Measurements from ENCODE around the gene S1PR3.

S1PR3 gene

DNA sequence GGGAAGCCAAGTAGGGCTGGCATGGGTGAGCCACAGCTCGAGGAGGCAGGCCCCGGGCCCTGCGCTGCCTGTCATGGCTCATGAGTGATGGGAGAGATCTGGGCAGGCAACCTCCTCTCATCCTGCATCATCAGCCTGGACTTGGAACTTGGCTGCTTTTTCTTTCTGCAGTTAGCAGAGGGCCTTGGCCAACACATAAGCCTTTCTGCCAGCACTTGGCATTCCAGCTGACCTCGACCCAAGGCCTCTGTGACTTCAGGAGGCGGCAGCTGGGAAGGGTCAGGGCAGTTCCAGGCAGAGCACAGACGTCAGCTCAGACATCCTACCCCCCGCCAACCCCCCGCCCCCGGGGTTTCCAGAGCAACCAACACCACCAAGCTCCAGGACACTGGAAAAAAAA, 7.6 kb downstream of the S1PR3 start:
- in situ Hi-C loops (cut with HindIII; ENCODE audit: low sequenced_read_pairs), result no loop called here
- no peak for DNase-seq (ENCODE audit: low read depth)
- TF ChIP-seq, protein P1, sequence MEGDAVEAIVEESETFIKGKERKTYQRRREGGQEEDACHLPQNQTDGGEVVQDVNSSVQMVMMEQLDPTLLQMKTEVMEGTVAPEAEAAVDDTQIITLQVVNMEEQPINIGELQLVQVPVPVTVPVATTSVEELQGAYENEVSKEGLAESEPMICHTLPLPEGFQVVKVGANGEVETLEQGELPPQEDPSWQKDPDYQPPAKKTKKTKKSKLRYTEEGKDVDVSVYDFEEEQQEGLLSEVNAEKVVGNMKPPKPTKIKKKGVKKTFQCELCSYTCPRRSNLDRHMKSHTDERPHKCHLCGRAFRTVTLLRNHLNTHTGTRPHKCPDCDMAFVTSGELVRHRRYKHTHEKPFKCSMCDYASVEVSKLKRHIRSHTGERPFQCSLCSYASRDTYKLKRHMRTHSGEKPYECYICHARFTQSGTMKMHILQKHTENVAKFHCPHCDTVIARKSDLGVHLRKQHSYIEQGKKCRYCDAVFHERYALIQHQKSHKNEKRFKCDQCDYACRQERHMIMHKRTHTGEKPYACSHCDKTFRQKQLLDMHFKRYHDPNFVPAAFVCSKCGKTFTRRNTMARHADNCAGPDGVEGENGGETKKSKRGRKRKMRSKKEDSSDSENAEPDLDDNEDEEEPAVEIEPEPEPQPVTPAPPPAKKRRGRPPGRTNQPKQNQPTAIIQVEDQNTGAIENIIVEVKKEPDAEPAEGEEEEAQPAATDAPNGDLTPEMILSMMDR (IDR thresholded peaks at IDR 0.05; ENCODE audit: low read depth, low read length, missing control alignments), result no peak
- no peak overlapping the region for H3K4me3 ChIP-seq (ENCODE audit: low read depth, low read length)

DNA sequence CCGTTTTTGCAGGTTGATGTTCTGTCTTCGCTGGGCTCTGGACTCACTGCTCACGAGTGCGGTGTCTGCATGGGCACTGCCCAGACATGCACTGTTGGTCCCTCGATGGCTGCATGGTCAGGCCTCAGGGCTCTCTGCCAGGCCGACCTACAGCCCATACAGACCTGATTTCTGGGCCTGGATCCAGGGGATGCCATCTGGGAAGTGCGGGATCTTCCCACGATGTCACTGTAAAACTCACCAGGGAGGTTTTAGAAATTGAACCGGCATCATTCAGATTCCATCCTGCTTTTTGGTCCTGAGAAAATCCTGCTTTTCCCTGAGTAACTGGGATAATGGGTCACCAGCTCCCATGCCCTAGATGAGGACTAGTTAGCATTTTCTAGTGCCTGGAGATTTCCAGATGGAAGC, 9.1 kb downstream of the S1PR3 start:
- no peak overlapping the region for H3K4me3 ChIP-seq (ENCODE audit: low read depth, low read length)
- in situ Hi-C loops (cut with HindIII; ENCODE audit: low sequenced_read_pairs), result no loop called here
- TF ChIP-seq, protein P1 (IDR thresholded peaks at IDR 0.05; ENCODE audit: low read depth, low read length, missing control alignments), result no peak
- no peak for DNase-seq (ENCODE audit: low read depth)

DNA sequence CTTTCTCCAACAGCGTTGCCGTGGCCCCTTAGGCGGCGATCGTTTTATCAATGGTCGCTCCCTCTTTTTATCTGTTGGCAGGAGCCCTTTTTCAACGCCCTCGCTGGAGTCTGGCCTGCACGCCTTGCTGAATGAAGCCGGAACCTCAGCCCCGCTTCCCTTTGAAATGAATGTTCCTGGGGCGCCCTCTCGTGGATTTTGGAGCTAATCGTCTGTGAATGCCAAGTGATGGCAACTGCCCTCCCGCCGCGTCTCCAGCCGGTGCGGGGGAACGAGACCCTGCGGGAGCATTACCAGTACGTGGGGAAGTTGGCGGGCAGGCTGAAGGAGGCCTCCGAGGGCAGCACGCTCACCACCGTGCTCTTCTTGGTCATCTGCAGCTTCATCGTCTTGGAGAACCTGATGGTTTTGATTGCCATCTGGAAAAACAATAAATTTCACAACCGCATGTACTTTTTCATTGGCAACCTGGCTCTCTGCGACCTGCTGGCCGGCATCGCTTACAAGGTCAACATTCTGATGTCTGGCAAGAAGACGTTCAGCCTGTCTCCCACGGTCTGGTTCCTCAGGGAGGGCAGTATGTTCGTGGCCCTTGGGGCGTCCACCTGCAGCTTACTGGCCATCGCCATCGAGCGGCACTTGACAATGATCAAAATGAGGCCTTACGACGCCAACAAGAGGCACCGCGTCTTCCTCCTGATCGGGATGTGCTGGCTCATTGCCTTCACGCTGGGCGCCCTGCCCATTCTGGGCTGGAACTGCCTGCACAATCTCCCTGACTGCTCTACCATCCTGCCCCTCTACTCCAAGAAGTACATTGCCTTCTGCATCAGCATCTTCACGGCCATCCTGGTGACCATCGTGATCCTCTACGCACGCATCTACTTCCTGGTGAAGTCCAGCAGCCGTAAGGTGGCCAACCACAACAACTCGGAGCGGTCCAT, 10.0 kb downstream of the S1PR3 start:
- TF ChIP-seq, protein P1 (IDR thresholded peaks at IDR 0.05; ENCODE audit: low read depth, low read length, missing control alignments), result peak; percentile 72
- peak; percentile 76 for DNase-seq (ENCODE audit: low read depth)
- in situ Hi-C loops (cut with HindIII; ENCODE audit: low sequenced_read_pairs), result no loop called here
- no peak overlapping the region for H3K4me3 ChIP-seq (ENCODE audit: low read depth, low read length)

DNA sequence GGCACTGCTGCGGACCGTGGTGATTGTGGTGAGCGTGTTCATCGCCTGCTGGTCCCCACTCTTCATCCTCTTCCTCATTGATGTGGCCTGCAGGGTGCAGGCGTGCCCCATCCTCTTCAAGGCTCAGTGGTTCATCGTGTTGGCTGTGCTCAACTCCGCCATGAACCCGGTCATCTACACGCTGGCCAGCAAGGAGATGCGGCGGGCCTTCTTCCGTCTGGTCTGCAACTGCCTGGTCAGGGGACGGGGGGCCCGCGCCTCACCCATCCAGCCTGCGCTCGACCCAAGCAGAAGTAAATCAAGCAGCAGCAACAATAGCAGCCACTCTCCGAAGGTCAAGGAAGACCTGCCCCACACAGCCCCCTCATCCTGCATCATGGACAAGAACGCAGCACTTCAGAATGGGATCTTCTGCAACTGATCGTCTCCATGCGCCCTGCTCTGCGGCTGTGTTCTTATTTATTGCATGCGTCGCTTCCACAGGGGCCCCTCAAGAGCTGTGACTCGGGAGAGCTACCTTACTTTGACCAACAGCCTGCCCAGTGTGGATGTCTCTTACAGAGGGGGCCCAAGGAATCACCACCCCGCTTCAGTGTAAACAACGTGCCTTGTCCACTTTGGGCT, 10.8 kb downstream of the S1PR3 start:
- no peak for DNase-seq (ENCODE audit: low read depth)
- no peak overlapping the region for H3K4me3 ChIP-seq (ENCODE audit: low read depth, low read length)
- TF ChIP-seq, protein P1 (IDR thresholded peaks at IDR 0.05; ENCODE audit: low read depth, low read length, missing control alignments), result no peak
- in situ Hi-C loops (cut with HindIII; ENCODE audit: low sequenced_read_pairs), result no loop called here

DNA sequence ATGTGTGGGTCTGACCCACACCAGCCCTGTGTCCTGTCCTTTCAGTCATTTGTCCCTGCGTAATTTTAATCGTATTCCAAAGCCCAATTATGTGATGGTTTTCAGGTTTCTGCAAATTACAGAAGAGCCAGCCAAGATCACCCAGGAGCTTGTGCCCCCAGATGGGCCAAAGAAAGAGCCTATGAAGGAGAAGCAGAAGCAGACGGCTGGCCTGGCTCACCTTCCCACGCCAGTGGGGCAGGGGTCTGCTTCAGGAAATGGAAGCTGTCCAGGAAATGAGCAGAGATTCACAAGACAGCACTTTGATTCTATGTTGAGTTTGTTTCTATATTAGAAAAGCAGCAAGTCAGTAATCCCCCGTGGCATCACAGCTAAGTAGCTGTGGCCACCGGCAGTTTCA, 11.7 kb downstream of the S1PR3 start:
- TF ChIP-seq, protein P1 (IDR thresholded peaks at IDR 0.05; ENCODE audit: low read depth, low read length, missing control alignments), result no peak
- H3K4me3 ChIP-seq (ENCODE audit: low read depth, low read length), result no peak overlapping the region
- in situ Hi-C loops (cut with HindIII; ENCODE audit: low sequenced_read_pairs), result no loop called here
- no peak for DNase-seq (ENCODE audit: low read depth)

DNA sequence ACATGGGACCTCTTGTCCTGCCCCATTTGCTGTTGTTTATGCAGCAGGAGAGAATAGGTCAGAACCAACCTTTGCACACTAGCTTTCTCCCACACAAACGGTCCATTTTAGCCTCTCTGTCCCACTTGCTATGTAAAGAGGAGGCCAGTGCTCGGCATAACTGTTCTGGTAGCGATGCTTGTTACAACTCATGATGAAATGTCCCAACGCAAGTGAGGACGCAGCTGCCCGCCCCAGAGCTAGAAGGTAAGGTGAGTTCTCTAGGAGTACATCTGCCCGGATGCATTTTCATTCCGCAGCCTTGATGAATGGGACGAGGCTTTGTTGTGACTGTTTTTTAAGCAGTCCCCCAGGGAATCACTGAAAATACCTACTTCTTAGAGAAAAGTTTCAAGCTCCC, 14.1 kb downstream of the S1PR3 start:
- no peak for DNase-seq (ENCODE audit: low read depth)
- TF ChIP-seq, protein P1 (IDR thresholded peaks at IDR 0.05; ENCODE audit: low read depth, low read length, missing control alignments), result no peak
- in situ Hi-C loops (cut with HindIII; ENCODE audit: low sequenced_read_pairs), result no loop called here
- H3K4me3 ChIP-seq (ENCODE audit: low read depth, low read length), result no peak overlapping the region

All from astrocyte of the cerebellum (primary cell).